HepG2 (cell line): ENCODE data around the gene TOX2. TPM values are rescaled to one million over a fixed set of nuclear protein-coding genes. Genes with fewer than 3 reads are reported as not detected.
A peak's percentile ranks its signal among the peaks of the same experiment; 100 is the strongest.

Experiments used
- ATAC-seq: fragments of 200-7000 bp; cut with Tn5 transposase; 3 replicates; pipeline ENCODE4 v1.9.1; 2020; ENCODE audit warnings: mild to moderate bottlenecking, moderate library complexity
- BruUV-seq: library from RNA; stranded (reverse); fragments of 400-500 nt; replicated peaks from 2 replicates; lab custom pipeline; 2021; lab: Mats Ljungman, UMichigan
- CTCF ChIA-PET: fragments of 300-600 bp; formaldehyde crosslinking; extraction: SDS; loops from one replicate; lab custom pipeline; 2021; ENCODE audit warnings: low total read pairs, inconsistent platforms, low intra/inter-chr PET ratio; lab: Yijun Ruan, JAX
- POLR2A ChIA-PET: fragments of 350-600 bp; sonication (Branson Sonifier 250); formaldehyde crosslinking; loops from one replicate; lab custom pipeline; 2020; ENCODE audit warnings: antibody characterized with exemption, inconsistent platforms; lab: Yijun Ruan, JAX
- DNase-seq: peaks from one replicate; pipeline ENCODE4 v3.0.0-alpha.2; 2015; ENCODE audit warnings: low spot score
- FAIRE-seq: peaks from 3 replicates; lab custom pipeline; 2011; peaks lifted over from hg19 to GRCh38; lab: Jason Lieb, UNC
- H2AFZ ChIP-seq: one replicate; pipeline ENCODE4 v1.6.1; 2011; ENCODE audit warnings: low read length, inconsistent platforms
- H3K27ac ChIP-seq: fragments of 300-600 bp; 3 replicates; pipeline ENCODE4 v1.8.0; 2011; ENCODE audit warnings: mixed run types, mild to moderate bottlenecking, mixed read lengths, low read length, inconsistent platforms; ENCODE audit not compliant: insufficient read depth; ENCODE audit errors: extremely low read length
- H3K27me3 ChIP-seq, 2 experiments: fragments of 200-600 bp in 1 of 2; 2 replicates in 1 of 2; 3 replicates in 1 of 2; pipeline versions ENCODE4 v1.6.0 to v1.8.0; 2011; ENCODE audit warnings: low read length in 2 of 2, mild to moderate bottlenecking in 2 of 2, moderate library complexity in 2 of 2, inconsistent platforms in 1 of 2; ENCODE audit not compliant: insufficient read depth in 2 of 2, control insufficient read depth in 1 of 2
- H3K36me3 ChIP-seq, 2 experiments: fragments of 200-600 bp in 1 of 2; replicated peaks in 1 of 2; 2 replicates in 1 of 2; 3 replicates in 1 of 2; pipeline versions ENCODE4 v1.5.1 to v1.8.0; 2011; ENCODE audit warnings: low read length in 2 of 2, inconsistent platforms in 1 of 2; ENCODE audit not compliant: insufficient read depth in 2 of 2, control insufficient read depth in 1 of 2
- H3K4me1 ChIP-seq: 2 replicates; pipeline ENCODE4 v1.5.1; 2012; ENCODE audit warnings: low read length, inconsistent platforms; ENCODE audit not compliant: insufficient read depth
- H3K4me2 ChIP-seq: 2 replicates; pipeline ENCODE4 v1.6.0; 2011; ENCODE audit warnings: low read depth, low read length, inconsistent platforms
- H3K4me3 ChIP-seq, 3 experiments: fragments of 200-600 bp in 1 of 3; sonication (generic), shearing (Covaris generic) in 1 of 3; replicated peaks in 1 of 3; 2 replicates each; pipeline ENCODE4 v1.5.1; 2011 to 2016; ENCODE audit warnings: low read length in 3 of 3, inconsistent platforms in 2 of 3, low read depth in 2 of 3, mild to moderate bottlenecking in 2 of 3, control low read depth in 1 of 3, mixed read lengths in 1 of 3; ENCODE audit not compliant: insufficient read depth in 1 of 3
- H3K79me2 ChIP-seq: one replicate; pipeline ENCODE4 v1.6.1; 2011; ENCODE audit warnings: low read length, inconsistent platforms; ENCODE audit not compliant: insufficient read depth
- H3K9ac ChIP-seq: 2 replicates; pipeline ENCODE4 v1.6.0; 2011; ENCODE audit warnings: mild to moderate bottlenecking, low read depth, low read length, inconsistent platforms; ENCODE audit not compliant: insufficient read depth
- H3K9me3 ChIP-seq: 2 replicates; pipeline ENCODE4 v1.5.1; 2012; ENCODE audit warnings: mild to moderate bottlenecking, low read length
- H4K20me1 ChIP-seq: 2 replicates; pipeline ENCODE4 v1.6.0; 2011; ENCODE audit warnings: inconsistent platforms, mild to moderate bottlenecking, low read length, moderate library complexity; ENCODE audit not compliant: insufficient read depth
- EZH2 ChIP-seq: conservative IDR thresholded peaks from 2 replicates; pipeline ENCODE4 v1.6.1; 2012; ENCODE audit warnings: mild to moderate bottlenecking, low read depth, low read length, moderate library complexity
- MAZ ChIP-seq, 2 experiments: sonication (generic) in 1 of 2; formaldehyde crosslinking in 1 of 2; IDR thresholded peaks; 2 replicates each; pipeline versions ENCODE4 v1.5.0 to v1.6.1; 2012 to 2020; ENCODE audit warnings: low read depth in 2 of 2, mild to moderate bottlenecking in 2 of 2, borderline replicate concordance in 1 of 2, improper control_type of control experiment in 1 of 2, low read length in 1 of 2, missing genetic modification reagents in 1 of 2, moderate library complexity in 1 of 2
- MIER3 ChIP-seq: IDR thresholded peaks from 2 replicates; pipeline ENCODE4 v1.6.1; 2016; ENCODE audit warnings: missing compliant biosample characterization, borderline replicate concordance
- SRY ChIP-seq: sonication (generic); formaldehyde crosslinking; IDR thresholded peaks from 2 replicates; pipeline ENCODE4 v1.8.0; 2022; ENCODE audit warnings: mild to moderate bottlenecking, missing genetic modification reagents
- WGBS: methylation state at CpG from one replicate; pipeline ENCODE4 v1.1.6; 2017; ENCODE audit warnings: low lambda C conversion rate; 5-methylcytosine and 5-hydroxymethylcytosine counted together
- in situ Hi-C: cut with HindIII; loops from 2 replicates; pipeline ENCODE4 v1.10.0; 2017; ENCODE audit warnings: low pct_unique_long_range_greater_than_20kb; ENCODE audit not compliant: extremely low pct_ligation_motif_present
- intact Hi-C: fragments of 100-400 bp; cut with micrococcal nuclease; formaldehyde crosslinking; loops from one replicate; pipeline ENCODE4 v1.10.0; 2022; ENCODE audit not compliant: unreplicated experiment
- polyA plus RNA-seq, 8 experiments: library from polyadenylated mRNA; depleted of rRNA in 3 of 8; stranded (reverse) in 7 of 8; unstranded in 1 of 8; fragments of >200 nt; fragmentation: Illumina TruSeq in 4 of 8; extraction: Trizol in 4 of 8; gene quantifications; 2 replicates each; pipeline versions ENCODE4 v1.2.1 to v1.2.3, GENCODE V29; 2011 to 2016; ENCODE audit warnings: low read depth in 4 of 8, missing spikeins in 1 of 8, mixed read lengths in 1 of 8; ENCODE audit not compliant: insufficient read depth in 1 of 8
- total RNA-seq, 5 experiments: library from RNA; depleted of rRNA; stranded (reverse); fragments of >200 nt; fragmentation: Illumina TruSeq; extraction: Trizol; gene quantifications; 2 replicates each; pipeline ENCODE4 v1.2.3, GENCODE V29; 2016; ENCODE audit warnings: low read depth in 1 of 5

TOX2 gene
- total and polyA plus RNA-seq, 2 of the 13 experiments (the other 11 are each of a cell fraction or from before 2014, with no cell fraction given) = not detected

- Histone ChIP-seq H3K4me1 (no peaks in the 10 kb centered on the region), H3K79me2 (no peaks in the 10 kb centered on the region), H4K20me1 (no peaks in the 10 kb centered on the region), H3K27ac (no peak overlapping the region), H3K4me3 (no peak overlapping the region), H2AFZ (no peak overlapping the region), H3K9ac (no peak overlapping the region), H3K36me3 (no peaks in the 10 kb centered on the region), H3K9me3 (no peaks in the 10 kb centered on the region), H3K27me3 (peaks cover 34 to 83% of the 10 kb centered on the region in 2 experiments; a peak in 4 of 5 replicates), H3K4me2 (no peak overlapping the region)
- ATAC-seq (no peak), FAIRE-seq (no peak), DNase-seq (no peak)
- BruUV-seq = no TSS peak
- TF ChIP-seq EZH2 (peak; percentile 37; the same call in 1 of the 2 replicates), SRY (CRISPR knock-in tag) (no peak)
- WGBS = 22% methylated on average over 14 of the region's 16 CpGs
- intact Hi-C loops (no loop called here), in situ Hi-C loops (no loop called here)
- POLR2A ChIA-PET = no interaction called here
- CTCF ChIA-PET = no interaction called here
Observed at GRCh38 chr20:44073011-44073674, 158.5 kb downstream of the TOX2 start.

- Histone ChIP-seq H3K27ac (no peak overlapping the region), H3K9me3 (no peaks in the 10 kb centered on the region), H3K9ac (no peak overlapping the region), H3K36me3 (no peaks in the 10 kb centered on the region), H3K4me1 (no peaks in the 10 kb centered on the region), H3K4me3 (no peak overlapping the region), H4K20me1 (no peaks in the 10 kb centered on the region), H3K4me2 (no peak overlapping the region), H3K79me2 (no peaks in the 10 kb centered on the region), H3K27me3 (peaks cover 34 to 83% of the 10 kb centered on the region in 2 experiments; a peak in 4 of 5 replicates), H2AFZ (no peak overlapping the region)
- DNase-seq (no peak), FAIRE-seq (no peak), ATAC-seq (no peak)
- in situ Hi-C loops = no loop called here
- intact Hi-C loops = no loop called here
- TF ChIP-seq MAZ (IDR thresholded peaks at IDR 0.05; ENCODE audit: borderline replicate concordance, low read depth, low read length) (no peak), MAZ (CRISPR knock-in tag; IDR thresholded peaks at IDR 0.05; ENCODE audit: low read depth) (no peak), MIER3 (CRISPR knock-in tag) (no peak)
- CTCF ChIA-PET = no interaction called here
- POLR2A ChIA-PET = no interaction called here
- 2% methylated on average over 6 of the region's 6 CpGs for WGBS
- BruUV-seq = no TSS peak
Observed at GRCh38 chr20:44073675-44074071, 159.0 kb downstream of the TOX2 start.
